HG02610 (cell line): ENCODE data around the gene LRRC73.
"Not testable (repeated sequence)": the region's sequence is repeated elsewhere in the genome, so short reads cannot be mapped to it uniquely, and the experiment has no call there.

Source experiments
- ATAC-seq: cut with Tn5 transposase; IDR thresholded peaks from one replicate; pipeline ENCODE4 v1.9.1; 2021; ENCODE audit warnings: mild to moderate bottlenecking, moderate library complexity; ENCODE audit not compliant: unreplicated experiment

Gene LRRC73

DNA sequence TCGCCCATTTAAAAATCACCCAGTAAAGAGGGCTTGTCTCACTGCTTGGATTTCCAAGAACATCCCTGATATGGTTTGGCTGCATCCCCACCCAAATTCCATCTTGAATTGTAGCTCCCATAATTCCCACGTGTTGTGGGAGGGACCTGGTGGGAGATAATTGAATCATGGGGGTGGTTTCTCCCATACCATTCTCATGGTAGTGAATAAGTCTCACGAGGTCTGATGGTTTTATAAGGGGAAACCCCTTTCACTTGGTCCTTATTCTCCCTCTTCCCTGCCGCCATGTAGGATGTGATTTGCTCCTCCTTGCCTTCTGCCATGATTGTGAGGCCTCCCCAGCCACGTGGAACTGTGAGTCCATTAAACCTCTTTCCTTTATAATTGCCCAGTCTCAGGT lies 42.9 kb downstream of the LRRC73 start:
- ATAC-seq = not testable (repeated sequence)

DNA sequence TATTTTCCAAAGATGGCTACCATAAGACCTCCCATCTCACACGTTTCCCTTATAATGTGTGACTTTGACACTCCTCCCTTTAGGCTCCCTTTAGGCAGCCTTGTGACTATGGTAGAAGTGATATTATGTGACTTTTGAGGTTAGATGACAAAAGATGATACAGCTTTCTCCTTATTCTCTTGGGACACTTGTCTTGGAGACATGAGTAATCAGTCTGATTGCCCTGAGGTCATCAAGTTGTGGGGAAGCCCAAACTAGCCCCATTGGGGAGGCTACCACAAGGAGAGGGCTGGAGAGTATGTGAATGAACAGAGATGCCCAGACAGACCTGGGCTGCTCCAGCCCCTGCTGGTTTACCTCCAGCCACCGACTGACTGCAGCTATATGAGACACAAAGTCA lies 44.2 kb downstream of the LRRC73 start:
- no peak for ATAC-seq

DNA sequence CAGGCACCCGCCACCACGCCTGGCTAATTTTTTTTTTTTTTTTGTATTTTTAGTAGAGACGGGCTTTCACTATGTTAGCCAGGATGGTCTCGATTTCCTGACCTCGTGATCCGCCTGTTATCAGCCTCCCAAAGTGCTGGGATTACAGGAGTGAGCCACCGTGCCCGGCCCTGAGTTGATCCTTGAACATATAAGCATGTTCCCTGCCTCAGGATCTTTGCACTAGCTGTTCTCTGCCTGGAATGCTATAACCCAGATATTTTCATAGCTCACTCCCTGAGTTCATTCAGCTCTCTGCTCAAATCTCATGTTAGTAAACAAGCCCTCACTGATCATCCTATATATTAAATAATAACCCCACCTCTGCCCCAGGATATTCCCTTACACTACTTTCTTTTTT lies 45.8 kb downstream of the LRRC73 start:
- no peak for ATAC-seq

DNA sequence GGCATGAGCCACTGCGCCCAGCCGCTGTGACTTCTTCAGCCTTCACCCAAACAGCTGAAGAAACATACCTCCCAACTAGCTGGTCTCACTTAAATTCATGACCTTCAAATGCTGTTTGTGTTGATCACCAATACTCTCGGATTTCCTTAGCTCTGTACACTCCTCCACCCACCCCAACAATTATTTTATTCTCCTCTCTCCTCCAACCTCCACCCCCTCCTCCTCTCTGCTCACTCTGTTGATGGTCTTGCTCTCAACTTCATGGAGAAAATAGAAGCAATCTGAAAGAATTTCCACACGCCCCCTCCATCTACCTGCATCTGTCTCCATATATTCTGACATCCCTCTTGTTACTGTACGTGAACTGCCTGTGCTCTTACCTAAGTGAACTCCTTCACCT lies 48.2 kb downstream of the LRRC73 start:
- ATAC-seq = no peak

DNA sequence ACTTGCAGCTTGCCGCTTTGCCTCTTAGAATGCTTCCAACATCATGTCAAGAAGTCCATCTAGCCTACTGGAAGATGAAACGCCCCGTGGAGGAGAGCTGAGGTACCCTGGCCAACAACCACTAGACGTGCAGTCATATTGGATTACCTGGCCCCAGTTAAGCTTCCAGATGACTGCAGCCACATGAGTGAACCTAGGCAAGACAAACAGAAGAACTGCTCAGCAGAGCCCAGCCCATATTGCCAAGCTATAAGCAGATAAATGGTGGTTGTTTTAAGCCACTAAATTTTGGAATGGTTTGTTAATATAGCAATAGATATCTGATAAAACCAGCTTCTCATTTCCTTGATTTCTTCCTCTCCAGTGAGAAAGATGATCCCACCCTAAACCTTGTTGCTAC lies 50.1 kb downstream of the LRRC73 start:
- no peak for ATAC-seq

DNA sequence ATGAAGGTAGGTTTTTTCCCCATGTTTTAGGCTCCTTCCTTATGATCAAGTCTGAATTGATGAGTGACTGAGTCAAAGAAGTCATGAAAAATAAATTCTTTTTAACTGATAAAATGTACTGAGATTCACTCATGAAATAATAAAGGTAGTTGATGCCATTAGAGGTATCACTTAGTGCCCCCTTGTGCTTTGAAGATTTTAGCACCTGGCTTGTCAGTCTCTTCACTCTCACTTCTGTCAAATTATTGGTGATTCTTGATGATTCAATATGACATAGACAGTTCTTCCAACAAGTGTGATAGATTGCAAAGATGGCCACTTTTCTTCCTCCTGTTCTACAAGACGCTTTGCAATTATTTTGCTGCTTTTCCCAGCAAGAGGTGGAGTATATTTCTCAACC lies 50.6 kb downstream of the LRRC73 start:
- ATAC-seq = no peak

DNA sequence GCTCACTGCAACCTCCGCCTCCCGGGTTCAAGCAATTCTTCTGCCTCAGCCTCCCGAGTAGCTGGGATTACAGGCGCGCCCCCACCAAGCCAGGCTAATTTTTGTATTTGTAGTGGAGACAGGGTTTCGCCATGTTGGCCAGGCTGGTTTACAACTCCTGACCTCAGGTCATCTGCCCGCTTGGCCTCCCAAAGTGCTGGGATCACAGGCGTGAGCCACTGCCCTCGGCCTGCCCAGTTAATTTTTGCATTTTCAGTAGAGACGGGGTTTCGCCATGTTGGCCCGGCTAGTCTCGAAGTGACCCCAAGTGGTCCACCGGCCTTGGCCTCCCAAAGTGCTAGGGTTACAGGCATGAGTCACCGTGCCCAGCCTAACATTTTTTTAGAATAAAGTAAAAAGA lies 52.0 kb downstream of the LRRC73 start:
- not testable (repeated sequence) for ATAC-seq

DNA sequence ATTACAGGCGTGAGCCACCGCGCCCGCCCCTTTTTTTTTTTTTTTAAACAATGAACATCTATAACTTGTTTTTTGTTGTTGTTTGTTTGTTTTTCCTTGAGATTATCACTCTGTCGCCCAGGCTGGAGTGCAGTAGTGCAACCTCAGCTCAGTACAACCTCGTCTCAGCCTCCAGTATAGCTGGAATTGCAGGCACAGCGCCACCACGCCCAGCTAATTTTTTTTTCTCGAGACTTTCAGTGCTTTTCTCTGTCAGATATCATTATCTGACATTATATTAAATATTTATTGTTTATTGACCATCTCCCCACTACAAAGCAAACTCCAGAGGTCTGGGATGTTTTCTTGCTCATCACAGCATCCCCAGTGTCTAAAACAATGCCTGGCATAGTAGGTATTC lies 52.5 kb downstream of the LRRC73 start:
- no peak for ATAC-seq
